ENCODE data around the gene C1orf50. TPM values are rescaled to one million over a fixed set of nuclear protein-coding genes. Genes with fewer than 3 reads are reported as not detected.

C1orf50 gene
- total and polyA plus RNA-seq, 2 donors (not counting 3 experiments of a cell fraction or from before 2014, with no cell fraction given) = 4.8 to 7.4 TPM

- dilution Hi-C loops (cut with MboI; ENCODE audit: extremely low pct_ligation_motif_present, low sequenced_read_pairs) = no loop called here
- Histone ChIP-seq H3K9me1 (replicated peaks; ENCODE audit: control insufficient read depth, extremely low read depth, insufficient read depth, low read length) (no peaks in the 10 kb centered on the region), H3K27me3 (ENCODE audit: control insufficient read depth in 2 of 2, insufficient read depth in 2 of 2, low read length in 2 of 2) (no peaks in the 10 kb centered on the region), H2AFZ (ENCODE audit: low read depth, low read length) (no peak overlapping the region), H3K9me3 (replicated peaks; ENCODE audit: control insufficient read depth, insufficient read depth, low read length) (no peaks in the 10 kb centered on the region), H3K36me3 (ENCODE audit: control insufficient read depth in 2 of 2, extremely low read depth in 1 of 2, insufficient read depth in 2 of 2, low read length in 2 of 2) (no peaks in the 10 kb centered on the region), H3K9ac (replicated peaks; ENCODE audit: extremely low read depth, insufficient read depth, low read length) (no peak overlapping the region), H3K79me2 (ENCODE audit: control insufficient read depth, insufficient read depth, low read length) (no peaks in the 10 kb centered on the region), H3K4me3 (replicated peaks in 1 of 3; ENCODE audit: insufficient read depth in 1 of 3, low read depth in 1 of 3, low read length in 3 of 3) (no peak overlapping the region), H4K20me1 (replicated peaks; ENCODE audit: control insufficient read depth, extremely low read depth, insufficient read depth, low read length) (no peaks in the 10 kb centered on the region), H3K4me2 (ENCODE audit: insufficient read depth, low read length) (no peak overlapping the region), H3K4me1 (ENCODE audit: control insufficient read depth, extremely low read depth, insufficient read depth, low read length) (no peaks in the 10 kb centered on the region), H3K27ac (ENCODE audit: insufficient read depth, low read depth, low read length) (no peak overlapping the region)
- no TSS peak for BruUV-seq (replicated peaks)
- ChIA-PET POLR2A (no interaction called here), CTCF (interaction anchor here (0.7 to 3.4 kb wide), 2 partner anchors 9 to 160 kb away, joined by 4 to 12 read pairs; no protein-coding TSS in a partner anchor)
- TF ChIP-seq MYC (IDR thresholded peaks at IDR 0.05; ENCODE audit: low read depth, low read length) (no peak), EZH2 (IDR thresholded peaks at IDR 0.05; ENCODE audit: borderline replicate concordance, low read depth, low read length, severe bottlenecking) (no peak), CTCF (IDR thresholded peaks at IDR 0.05; ENCODE audit: extremely low read depth in 1 of 2, insufficient read depth in 1 of 2, low read depth in 1 of 2, low read length in 2 of 2) (no peak), JUN (IDR thresholded peaks at IDR 0.05; ENCODE audit: borderline replicate concordance, insufficient read depth, insufficient read length, low read depth) (no peak), POLR2AphosphoS5 (IDR thresholded peaks at IDR 0.05; ENCODE audit: insufficient read depth, low read depth, low read length) (no peak), FOS (IDR thresholded peaks at IDR 0.05; ENCODE audit: borderline replicate concordance, insufficient read depth, low read length) (no peak), GATA2 (IDR thresholded peaks at IDR 0.05; ENCODE audit: insufficient read depth, insufficient read length, low read depth, low read length) (no peak), MAX (IDR thresholded peaks at IDR 0.05; ENCODE audit: insufficient read depth, insufficient read length) (no peak), POLR2A (IDR thresholded peaks at IDR 0.05; ENCODE audit: low read depth, low read length) (no peak)
- FAIRE-seq (no peak), DNase-seq (ENCODE audit: low read depth, low spot score) (no peak)
- intact Hi-C loops (cut with micrococcal nuclease) = no loop called here
Observed at GRCh38 chr1:42737257-42737656, 29.8 kb upstream of the C1orf50 start.

Measured in endothelial cell of umbilical vein (primary cell).